Lung (tissue), 12 donors: ENCODE data around the gene WSCD2. TPM values are rescaled to one million over a fixed set of nuclear protein-coding genes. Genes with fewer than 3 reads are reported as not detected.

Experiments used
- ATAC-seq: fragments of 200-7000 bp; cut with Tn5 transposase; one replicate; pipeline ENCODE4 v1.9.1; 2020; ENCODE audit warnings: moderate number of reproducible peaks; ENCODE audit not compliant: insufficient read depth, low FRiP score
- DNase-seq, 3 donors: peaks; one replicate each; pipeline ENCODE4 v3.0.0-alpha.2; 2013 to 2017
- H3K27ac ChIP-seq, 2 donors: one replicate each; pipeline ENCODE4 v1.5.1; 2013; ENCODE audit warnings: mild to moderate bottlenecking in 2 of 2, moderate library complexity in 2 of 2, control low read depth in 1 of 2, inconsistent platforms in 1 of 2, low read depth in 1 of 2, low read length in 1 of 2
- H3K27me3 ChIP-seq, 3 donors: one replicate each; pipeline ENCODE4 v1.5.1; 2013; ENCODE audit warnings: low read length in 2 of 3; ENCODE audit not compliant: control insufficient read depth in 3 of 3, insufficient read depth in 3 of 3
- H3K36me3 ChIP-seq, 4 donors: one replicate each; pipeline ENCODE4 v1.5.1; 2013; ENCODE audit warnings: low read length in 4 of 4, mild to moderate bottlenecking in 1 of 4, moderate library complexity in 1 of 4; ENCODE audit not compliant: control insufficient read depth in 4 of 4, insufficient read depth in 4 of 4
- H3K4me1 ChIP-seq, 5 donors: one replicate each; pipeline ENCODE4 v1.5.1; 2013; ENCODE audit warnings: low read length in 5 of 5, mild to moderate bottlenecking in 2 of 5, moderate library complexity in 1 of 5; ENCODE audit not compliant: control insufficient read depth in 5 of 5, insufficient read depth in 5 of 5
- H3K4me3 ChIP-seq: one replicate; pipeline ENCODE4 v1.5.1; 2013; ENCODE audit warnings: mild to moderate bottlenecking, control low read depth, moderate library complexity
- H3K9ac ChIP-seq, 2 donors: one replicate each; pipeline ENCODE4 v1.5.1; 2013; ENCODE audit warnings: low read length in 2 of 2, control low read depth in 1 of 2; ENCODE audit not compliant: insufficient read depth in 1 of 2
- H3K9me3 ChIP-seq, 4 donors: one replicate each; pipeline ENCODE4 v1.5.1; 2013; ENCODE audit warnings: low read length in 3 of 4, mild to moderate bottlenecking in 1 of 4, moderate library complexity in 1 of 4; ENCODE audit not compliant: control insufficient read depth in 4 of 4, insufficient read depth in 3 of 4
- CTCF ChIP-seq: IDR thresholded peaks from 2 replicates; pipeline ENCODE4 v1.5.1; 2012; ENCODE audit warnings: mild to moderate bottlenecking; ENCODE audit errors: control extremely low read depth, extremely low read depth
- WGBS, 2 donors: extraction: QIAGEN DNeasy Blood & Tissue Kit; methylation state at CpG; one replicate each; pipeline ENCODE4 v1.1.7; 2013; 5-methylcytosine and 5-hydroxymethylcytosine counted together
- polyA plus RNA-seq, 2 donors: library from polyadenylated mRNA; stranded (reverse); fragments of 200-250 nt; gene quantifications; one replicate each; pipeline ENCODE4 v1.2.1, GENCODE V29; 2013
- total RNA-seq, 2 donors: library from RNA; depleted of rRNA in 1 of 2; stranded (reverse); fragments of >200 nt in 1 of 2; gene quantifications; one replicate each; pipeline ENCODE4 v1.2.1, GENCODE V29; 2014 to 2021
- donor health status: control.
- donor health status: control.
- donor health status: Bipolar disorder and iron deficiency.
- donor health status: healthy.
- donor health status: DM: yes; HTN: yes; CAD: no.

The WSCD2 gene
- total and polyA plus RNA-seq, 4 donors, result 0.02 to 1.8 (median 0.40) TPM

DNA sequence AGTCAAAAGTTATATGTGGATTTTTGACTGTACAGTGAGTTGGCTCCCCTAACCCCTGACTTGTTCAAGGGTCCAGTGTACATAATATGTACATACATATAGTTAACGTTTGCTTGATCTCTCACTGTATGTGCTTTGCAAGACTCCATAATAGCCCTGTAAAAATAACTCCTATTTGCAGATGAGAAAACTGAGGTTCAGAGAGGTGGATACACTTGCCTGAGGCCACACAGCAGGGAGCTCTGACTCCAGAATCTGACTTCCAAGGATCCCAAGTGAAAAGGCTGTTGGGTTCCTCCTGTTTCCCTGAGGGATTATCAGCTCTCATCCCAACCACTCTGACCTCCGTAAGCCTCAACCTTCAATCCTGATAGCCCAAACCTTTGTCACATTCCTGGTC is 168.3 kb downstream of the WSCD2 start:
- Histone ChIP-seq H3K27ac (peak overlapping the region in 1 of 2 donors; percentile 34), H3K4me1 (peaks cover 0 to 16% (median 7%) of the 10 kb centered on the region in 5 donors), H3K27me3 (no peaks in the 10 kb centered on the region), H3K9me3 (no peaks in the 10 kb centered on the region), H3K4me3 (no peak overlapping the region), H3K36me3 (peaks cover 0 to 3% (median under 1%) of the 10 kb centered on the region in 4 donors), H3K9ac (no peak overlapping the region)
- no peak for TF ChIP-seq CTCF
- no peak for ATAC-seq
- no peak for DNase-seq
- WGBS, 2 donors, result 85 to 88% methylated on average over 2 of the region's 2 CpGs

DNA sequence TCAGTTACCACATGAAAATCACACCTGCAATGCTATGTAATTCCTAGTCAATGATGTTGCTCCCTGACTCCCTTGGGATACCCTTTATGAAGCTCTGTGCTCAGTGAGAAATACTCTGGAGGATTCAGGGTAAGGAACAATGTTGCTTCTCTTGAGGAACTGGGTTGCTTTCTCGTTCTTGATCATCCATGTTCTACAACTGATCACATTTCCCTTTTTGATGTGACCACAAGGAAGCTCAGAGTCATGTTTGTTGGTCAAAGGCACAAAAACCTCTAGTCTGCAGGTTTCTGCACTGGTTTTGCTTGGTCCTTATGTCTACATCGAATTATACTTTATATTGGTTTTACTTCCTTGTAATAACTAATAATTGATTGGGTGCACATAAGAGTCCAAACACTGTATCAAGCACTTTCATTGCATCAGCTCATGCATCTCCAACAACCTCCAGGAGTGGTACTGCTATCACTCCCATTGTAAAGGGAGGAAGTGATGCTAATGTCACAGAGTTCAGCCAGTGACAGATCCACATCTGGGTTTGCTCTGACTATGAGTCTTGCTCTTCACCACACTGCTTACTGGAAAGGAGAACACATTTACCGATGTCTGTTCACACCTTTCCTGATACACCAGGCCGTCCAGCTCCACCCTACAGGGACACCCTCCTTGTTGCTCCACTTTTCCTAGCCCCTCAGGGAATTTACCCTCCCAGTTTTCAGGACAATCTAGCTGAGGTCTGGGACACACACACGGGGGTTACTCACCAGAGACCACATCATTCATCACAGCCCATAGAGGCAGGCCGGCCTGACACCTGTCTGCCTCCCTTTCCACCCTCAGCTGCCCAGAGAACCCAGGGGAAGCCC is 169.0 kb downstream of the WSCD2 start:
- Histone ChIP-seq H3K9me3 (no peaks in the 10 kb centered on the region), H3K27ac (peak overlapping the region in 1 of 2 donors; percentile 48), H3K4me1 (peaks cover 0 to 23% (median 14%) of the 10 kb centered on the region in 5 donors), H3K9ac (no peak overlapping the region), H3K27me3 (no peaks in the 10 kb centered on the region), H3K36me3 (no peaks in the 10 kb centered on the region), H3K4me3 (no peak overlapping the region)
- TF ChIP-seq CTCF, result no peak
- DNase-seq (no peak), ATAC-seq (no peak)
- 75 to 83% methylated on average over 6 of the region's 6 CpGs for WGBS, 2 donors

- no peak for TF ChIP-seq CTCF
- no peaks in the 10 kb centered on the region for H3K36me3 ChIP-seq
- DNase-seq (no peak), ATAC-seq (no peak)
- H3K4me1 ChIP-seq, result peaks cover 0 to 30% (median 20%) of the 10 kb centered on the region in 5 donors
- no peaks in the 10 kb centered on the region for H3K27me3 ChIP-seq
- no peaks in the 10 kb centered on the region for H3K9me3 ChIP-seq
- 93 to 96% methylated on average over 6 of the region's 6 CpGs for WGBS, 2 donors
- no peak overlapping the region for H3K4me3 ChIP-seq
- peak overlapping the region in 1 of 2 donors; percentile 48 for H3K27ac ChIP-seq
- H3K9ac ChIP-seq, result no peak overlapping the region
Measured at GRCh38 chr12:108298761-108299275, 169.7 kb downstream of the WSCD2 start.
